K562 (cell line): ENCODE results near the gene SLC29A3. TPM values are rescaled to one million over a fixed set of nuclear protein-coding genes. Genes with fewer than 3 reads are reported as not detected.

Experiments
- ARID2 ChIP-seq: fragments of 450-650 bp; IDR thresholded peaks from 2 replicates; pipeline ENCODE4 v1.6.1; 2017; ENCODE audit warnings: antibody characterized with exemption, mild to moderate bottlenecking
- ATF7 ChIP-seq: fragments of 450-650 bp; IDR thresholded peaks from 2 replicates; pipeline ENCODE4 v1.7.1; 2014; ENCODE audit warnings: mild to moderate bottlenecking, moderate library complexity
- BCOR ChIP-seq: fragments of 450-650 bp; IDR thresholded peaks from 2 replicates; pipeline ENCODE4 v1.6.1; 2016
- CEBPB ChIP-seq: fragments of 450-650 bp; IDR thresholded peaks from 2 replicates; pipeline ENCODE4 v1.6.1; 2016; ENCODE audit warnings: missing genetic modification characterization, missing compliant biosample characterization
- EGR1 ChIP-seq: fragments of 450-650 bp; conservative IDR thresholded peaks from 2 replicates; pipeline ENCODE4 v1.6.1; 2017; ENCODE audit warnings: mild to moderate bottlenecking
- GTF2A2 ChIP-seq: IDR thresholded peaks from 2 replicates; pipeline ENCODE4 v1.6.1; 2016; ENCODE audit warnings: mild to moderate bottlenecking, missing genetic modification characterization, missing compliant biosample characterization
- MTA1 ChIP-seq: fragments of 450-650 bp; IDR thresholded peaks from 2 replicates; pipeline ENCODE4 v1.6.1; 2017; ENCODE audit warnings: borderline replicate concordance
- NR2C2 ChIP-seq, 2 experiments: fragments of 200-800 bp in 1 of 2; sonication (Bioruptor generic) in 1 of 2; sonication (generic) in 1 of 2; formaldehyde crosslinking in 1 of 2; IDR thresholded peaks; 2 replicates each; pipeline versions ENCODE4 v1.6.1 to v1.8.0; 2016 to 2022; ENCODE audit warnings: mild to moderate bottlenecking in 1 of 2, missing compliant biosample characterization in 1 of 2, missing genetic modification characterization in 1 of 2, missing genetic modification reagents in 1 of 2
- STAT6 ChIP-seq: sonication (generic); formaldehyde crosslinking; IDR thresholded peaks from 2 replicates; pipeline ENCODE4 v1.8.1; 2023; ENCODE audit warnings: mild to moderate bottlenecking, missing genetic modification reagents
- UBTF ChIP-seq, 2 experiments: IDR thresholded peaks; 2 replicates each; pipeline ENCODE4 v1.6.1; 2012; ENCODE audit warnings: improper control_type of control experiment in 2 of 2, low read depth in 2 of 2, low read length in 2 of 2, borderline replicate concordance in 1 of 2
- ZFP30 ChIP-seq: fragments of 250-450 bp; sonication (Bioruptor Pico); IDR thresholded peaks from 2 replicates; pipeline ENCODE4 v1.8.0; 2022; ENCODE audit warnings: moderate library complexity, mild to moderate bottlenecking, inconsistent platforms, borderline replicate concordance
- ZNF699 ChIP-seq: fragments of 250-450 bp; sonication (Bioruptor Pico); IDR thresholded peaks from 2 replicates; pipeline ENCODE4 v1.8.0; 2021; ENCODE audit warnings: mild to moderate bottlenecking, moderate library complexity; ENCODE audit not compliant: insufficient replicate concordance
- polyA plus RNA-seq, 8 experiments: library from polyadenylated mRNA; depleted of rRNA in 4 of 8; stranded (reverse) in 5 of 8; unstranded in 3 of 8; fragments of >200 nt; fragmentation: Nextera tagmentation in 2 of 8; fragmentation: Illumina TruSeq in 1 of 8; extraction: Ambion mirVana in 2 of 8; extraction: Trizol in 1 of 8; gene quantifications; 2 replicates each; pipeline versions ENCODE4 v1.2.1 to v1.2.3, GENCODE V29; 2011 to 2014; ENCODE audit warnings: inconsistent platforms in 1 of 8, missing spikeins in 1 of 8
- total RNA-seq, 7 experiments: library from RNA; depleted of rRNA in 6 of 7; stranded (reverse); fragments of >200 nt in 6 of 7; fragmentation: Illumina TruSeq in 2 of 7; extraction: Trizol in 2 of 7; gene quantifications; 2 replicates each; pipeline versions ENCODE4 v1.2.1 to v1.2.3, GENCODE V29; 2011 to 2021; ENCODE audit warnings: low replicate concordance in 1 of 7
- TF ChIP-seq, protein P1 (sequence below): fragments of 150-350 bp; conservative IDR thresholded peaks from 2 replicates; pipeline ENCODE4 v1.6.1; 2014; ENCODE audit warnings: low read length
- TF ChIP-seq, protein P2 (sequence below): fragments of 450-650 bp; IDR thresholded peaks from 2 replicates; pipeline ENCODE4 v1.6.1; 2016; ENCODE audit warnings: missing biosample characterization, missing genetic modification characterization
- TF ChIP-seq, protein P3 (sequence below): fragments of 250-450 bp; sonication (Bioruptor Pico); IDR thresholded peaks from 2 replicates; pipeline ENCODE4 v1.8.0; 2022; ENCODE audit warnings: inconsistent platforms

The SLC29A3 gene
- total and polyA plus RNA-seq, 9 of the 15 experiments (the other 6 are each of a cell fraction or from before 2014, with no cell fraction given) = 2.1 to 10.7 (median 4.6) TPM

DNA sequence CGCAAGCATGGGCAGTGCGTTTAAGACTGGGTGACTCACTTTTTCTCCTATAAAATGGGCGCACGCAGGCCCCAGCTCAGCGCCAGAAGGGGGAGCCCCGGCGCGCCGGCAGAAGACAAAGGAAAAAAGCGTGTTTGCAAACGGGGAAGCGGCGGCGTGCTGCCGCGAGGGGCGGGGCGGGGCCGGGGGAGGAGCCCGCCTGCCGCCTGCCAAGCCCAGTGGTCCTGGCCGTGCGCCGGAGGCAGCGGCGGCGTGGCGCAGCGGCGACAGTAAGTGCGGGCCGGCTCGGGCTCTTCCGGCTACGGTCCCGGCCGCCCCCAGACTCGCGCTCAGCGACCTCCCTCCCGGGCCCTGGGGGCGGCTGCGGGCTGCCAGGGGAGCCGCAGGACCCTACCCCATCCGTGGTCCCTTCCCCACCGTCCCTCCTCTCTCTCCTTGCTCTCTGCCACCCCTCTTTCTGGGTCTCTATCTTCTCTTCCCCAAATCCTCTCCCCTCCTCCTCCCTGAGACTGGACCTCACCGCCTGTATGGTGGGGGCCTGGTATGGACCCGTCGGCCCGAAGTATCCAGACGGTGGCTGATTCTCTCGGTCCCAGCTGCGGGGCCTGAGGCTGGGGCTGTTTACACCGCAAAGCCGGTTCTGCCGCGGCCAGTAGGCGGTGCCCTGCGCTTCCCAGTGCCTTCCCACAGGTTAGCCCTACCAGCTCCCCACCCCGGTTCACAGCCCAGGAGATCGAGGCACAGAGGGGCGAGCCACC is at the start of gene SLC29A3 (continued):
- TF ChIP-seq, protein P1, sequence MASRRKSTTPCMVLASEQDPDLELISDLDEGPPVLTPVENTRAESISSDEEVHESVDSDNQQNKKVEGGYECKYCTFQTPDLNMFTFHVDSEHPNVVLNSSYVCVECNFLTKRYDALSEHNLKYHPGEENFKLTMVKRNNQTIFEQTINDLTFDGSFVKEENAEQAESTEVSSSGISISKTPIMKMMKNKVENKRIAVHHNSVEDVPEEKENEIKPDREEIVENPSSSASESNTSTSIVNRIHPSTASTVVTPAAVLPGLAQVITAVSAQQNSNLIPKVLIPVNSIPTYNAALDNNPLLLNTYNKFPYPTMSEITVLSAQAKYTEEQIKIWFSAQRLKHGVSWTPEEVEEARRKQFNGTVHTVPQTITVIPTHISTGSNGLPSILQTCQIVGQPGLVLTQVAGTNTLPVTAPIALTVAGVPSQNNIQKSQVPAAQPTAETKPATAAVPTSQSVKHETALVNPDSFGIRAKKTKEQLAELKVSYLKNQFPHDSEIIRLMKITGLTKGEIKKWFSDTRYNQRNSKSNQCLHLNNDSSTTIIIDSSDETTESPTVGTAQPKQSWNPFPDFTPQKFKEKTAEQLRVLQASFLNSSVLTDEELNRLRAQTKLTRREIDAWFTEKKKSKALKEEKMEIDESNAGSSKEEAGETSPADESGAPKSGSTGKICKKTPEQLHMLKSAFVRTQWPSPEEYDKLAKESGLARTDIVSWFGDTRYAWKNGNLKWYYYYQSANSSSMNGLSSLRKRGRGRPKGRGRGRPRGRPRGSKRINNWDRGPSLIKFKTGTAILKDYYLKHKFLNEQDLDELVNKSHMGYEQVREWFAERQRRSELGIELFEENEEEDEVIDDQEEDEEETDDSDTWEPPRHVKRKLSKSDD = 0 out of 2 replicates have a peak, but pooled peaks have one; percentile 38
- TF ChIP-seq NR2C2 (CRISPR knock-in tag; IDR thresholded peaks at IDR 0.05) = 0 out of 2 replicates have a peak, but pooled peaks have one; percentile 42
- TF ChIP-seq NR2C2 (tag; IDR thresholded peaks at IDR 0.05) = 0 out of 2 replicates have a peak, but pooled peaks have one; percentile 2
- TF ChIP-seq MTA1 = 0 out of 2 replicates have a peak, but pooled peaks have one; percentile 13
- TF ChIP-seq ATF7 = peak; percentile 27; the same call in 1 of the 2 replicates
- peak; percentile 36 to 73; a peak in 3 of 4 replicates for TF ChIP-seq UBTF (IDR thresholded peaks at IDR 0.05; ENCODE audit: borderline replicate concordance in 1 of 2, low read depth in 2 of 2, low read length in 2 of 2)
- TF ChIP-seq STAT6 (CRISPR knock-in tag) = peak; percentile 65; the same call in 1 of the 2 replicates
- no peak for TF ChIP-seq ZFP30
- TF ChIP-seq GTF2A2 (tag) = no peak
- TF ChIP-seq, protein P2, sequence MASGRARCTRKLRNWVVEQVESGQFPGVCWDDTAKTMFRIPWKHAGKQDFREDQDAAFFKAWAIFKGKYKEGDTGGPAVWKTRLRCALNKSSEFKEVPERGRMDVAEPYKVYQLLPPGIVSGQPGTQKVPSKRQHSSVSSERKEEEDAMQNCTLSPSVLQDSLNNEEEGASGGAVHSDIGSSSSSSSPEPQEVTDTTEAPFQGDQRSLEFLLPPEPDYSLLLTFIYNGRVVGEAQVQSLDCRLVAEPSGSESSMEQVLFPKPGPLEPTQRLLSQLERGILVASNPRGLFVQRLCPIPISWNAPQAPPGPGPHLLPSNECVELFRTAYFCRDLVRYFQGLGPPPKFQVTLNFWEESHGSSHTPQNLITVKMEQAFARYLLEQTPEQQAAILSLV = no peak
- peak; percentile 88 for TF ChIP-seq ARID2
- no peak for TF ChIP-seq EGR1
- TF ChIP-seq, protein P3, sequence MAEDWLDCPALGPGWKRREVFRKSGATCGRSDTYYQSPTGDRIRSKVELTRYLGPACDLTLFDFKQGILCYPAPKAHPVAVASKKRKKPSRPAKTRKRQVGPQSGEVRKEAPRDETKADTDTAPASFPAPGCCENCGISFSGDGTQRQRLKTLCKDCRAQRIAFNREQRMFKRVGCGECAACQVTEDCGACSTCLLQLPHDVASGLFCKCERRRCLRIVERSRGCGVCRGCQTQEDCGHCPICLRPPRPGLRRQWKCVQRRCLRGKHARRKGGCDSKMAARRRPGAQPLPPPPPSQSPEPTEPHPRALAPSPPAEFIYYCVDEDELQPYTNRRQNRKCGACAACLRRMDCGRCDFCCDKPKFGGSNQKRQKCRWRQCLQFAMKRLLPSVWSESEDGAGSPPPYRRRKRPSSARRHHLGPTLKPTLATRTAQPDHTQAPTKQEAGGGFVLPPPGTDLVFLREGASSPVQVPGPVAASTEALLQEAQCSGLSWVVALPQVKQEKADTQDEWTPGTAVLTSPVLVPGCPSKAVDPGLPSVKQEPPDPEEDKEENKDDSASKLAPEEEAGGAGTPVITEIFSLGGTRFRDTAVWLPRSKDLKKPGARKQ (CRISPR knock-in tag) = no peak
- TF ChIP-seq ZNF699 (CRISPR knock-in tag) = no peak
- peak; percentile 100 for TF ChIP-seq BCOR
- TF ChIP-seq CEBPB (tag) = no peak
